GM04503 (cell line): ENCODE measurements around the gene FOXL1.

Experiments used
- DNase-seq: peaks from one replicate; pipeline ENCODE4 v3.0.0-alpha.2; 2012; ENCODE audit warnings: low read depth

Gene FOXL1

GRCh38 chr16:86549076-86549892 lies 29.1 kb upstream of the FOXL1 start:
- no peak for DNase-seq

DNA sequence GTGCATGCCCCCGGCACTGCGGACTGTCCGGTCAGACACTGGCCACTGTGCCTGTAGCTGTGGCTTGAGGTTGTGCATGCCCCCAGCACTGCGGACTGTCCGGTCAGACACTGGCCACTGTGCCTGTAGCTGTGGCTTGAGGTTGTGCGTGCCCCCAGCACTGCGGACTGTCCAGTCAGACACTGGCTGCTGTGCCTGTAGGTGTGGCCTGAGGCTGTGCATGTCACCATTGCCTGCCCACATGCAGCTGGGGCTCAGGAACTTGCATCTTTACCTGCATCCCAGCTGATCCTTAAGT lies 28.5 kb upstream of the FOXL1 start:
- DNase-seq: no peak

- DNase-seq: no peak
These were observed 28.1 kb upstream of the FOXL1 start for GRCh38 chr16:86550281-86550680.

DNA sequence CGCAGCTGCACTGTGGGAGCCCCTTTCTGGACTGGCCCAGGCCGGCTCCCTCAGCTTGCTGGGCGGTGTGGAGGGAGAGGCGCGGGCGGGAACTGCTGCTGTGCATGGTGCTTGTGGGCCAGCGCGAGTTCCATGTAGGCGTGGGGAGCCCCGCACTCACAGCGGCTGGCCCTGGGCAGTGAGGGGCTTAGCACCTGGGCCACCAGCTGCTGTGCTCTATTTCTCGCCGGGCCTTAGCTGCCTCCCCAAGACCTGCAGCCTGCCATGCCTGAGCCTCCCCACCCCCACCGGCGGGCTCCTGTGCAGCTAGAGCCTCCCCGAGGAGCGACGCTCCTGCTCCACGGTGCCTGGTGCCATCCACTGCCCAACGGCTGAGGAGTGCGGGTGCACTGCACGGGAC lies 25.0 kb upstream of the FOXL1 start:
- no peak for DNase-seq

- DNase-seq: no peak
These were observed 23.8 kb upstream of the FOXL1 start for GRCh38 chr16:86554599-86554916.

- peak; percentile 53 for DNase-seq
These were observed 23.2 kb upstream of the FOXL1 start, which contains the start of gene MTHFSD for GRCh38 chr16:86554917-86555703. MTHFSD (minus strand) TSS chr16:86555235; CDS start chr16:86555184, 51 bp downstream.

GRCh38 chr16:86555704-86556075 lies 22.7 kb upstream of the FOXL1 start:
- DNase-seq: no peak

DNA sequence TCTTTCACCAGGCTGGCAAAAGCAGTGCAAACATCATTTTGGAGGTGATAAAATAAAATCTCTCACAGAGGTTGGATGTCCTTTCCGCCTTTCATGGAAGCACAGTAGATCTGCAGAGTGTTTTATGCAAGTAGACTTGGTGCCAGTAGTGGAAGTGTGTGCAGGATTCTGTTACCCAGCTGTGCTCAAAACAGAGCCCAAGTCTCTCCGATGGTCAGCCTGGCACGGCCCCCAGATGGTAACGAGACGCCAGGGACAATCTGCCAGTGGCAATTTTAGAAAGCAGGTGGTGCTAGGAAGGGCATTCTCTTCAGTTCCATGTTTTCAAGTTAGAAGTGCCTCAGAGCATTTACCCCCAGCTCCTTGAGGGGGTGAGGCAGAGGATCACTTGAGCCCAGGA lies 21.8 kb upstream of the FOXL1 start:
- no peak for DNase-seq

DNA sequence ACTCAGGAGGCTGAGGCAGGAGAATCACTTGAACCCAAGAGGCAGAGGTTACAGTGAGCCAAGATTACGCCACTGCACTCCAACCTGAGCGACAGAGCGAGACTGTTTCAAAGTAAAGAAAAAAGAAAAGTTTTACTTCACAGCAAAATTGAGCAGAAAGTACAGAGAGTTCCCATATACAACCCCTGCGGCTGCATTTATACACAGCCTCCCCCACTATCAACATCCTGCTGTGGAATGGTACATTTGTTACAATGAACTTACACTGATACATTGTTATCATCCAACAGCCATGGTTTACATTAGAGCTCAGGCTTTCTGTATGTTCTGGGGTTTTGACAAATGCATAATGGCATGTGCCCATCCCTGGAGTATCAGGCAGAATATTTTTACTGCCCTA lies 20.8 kb upstream of the FOXL1 start:
- no peak for DNase-seq

- no peak for DNase-seq
These were observed 19.8 kb upstream of the FOXL1 start for GRCh38 chr16:86558355-86559193.

- DNase-seq: no peak
These were observed 18.5 kb upstream of the FOXL1 start for GRCh38 chr16:86559802-86560305.

GRCh38 chr16:86562356-86562755 lies 16.0 kb upstream of the FOXL1 start:
- no peak for DNase-seq

DNA sequence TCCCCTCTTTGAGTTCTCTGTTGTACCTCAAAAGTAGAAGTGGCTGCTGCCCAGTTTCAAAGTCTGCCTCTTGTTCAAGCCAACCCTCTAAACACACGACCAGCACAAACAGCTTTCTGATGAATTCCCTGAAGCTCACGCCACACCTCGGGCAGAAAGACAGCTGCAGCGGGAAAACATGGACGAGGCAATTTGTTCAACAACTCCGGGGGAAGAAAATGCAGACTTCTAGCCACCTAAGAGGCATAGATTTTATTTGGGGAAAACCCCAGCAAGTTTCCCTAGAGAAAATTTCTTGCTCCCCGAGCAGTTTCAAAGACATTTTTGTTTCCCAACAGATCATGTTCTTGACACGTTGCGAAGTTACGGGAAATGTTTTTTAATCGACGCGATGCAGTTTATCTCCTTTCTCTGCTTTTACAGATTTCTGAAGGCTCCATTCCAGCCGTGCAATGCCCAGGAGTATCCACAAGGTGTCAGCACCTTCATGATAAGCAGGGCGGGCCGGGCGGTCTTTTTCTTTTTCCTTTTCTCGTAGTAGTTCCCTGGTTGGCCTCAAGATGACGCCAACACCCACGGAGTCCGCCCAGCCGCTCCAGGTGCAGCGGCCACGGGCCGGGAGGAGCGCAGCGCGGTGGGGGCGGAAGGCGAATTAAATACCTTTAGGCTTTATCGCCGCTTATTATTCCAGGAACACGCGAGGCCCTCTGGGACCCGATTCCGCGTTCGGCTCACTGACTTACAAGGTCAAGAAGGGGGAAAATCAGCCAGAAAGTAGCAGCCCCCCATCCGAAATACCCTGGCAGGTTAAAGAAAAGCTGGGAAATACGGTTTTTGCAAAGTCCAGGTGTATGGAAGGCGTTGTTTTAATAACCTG lies 14.6 kb upstream of the FOXL1 start:
- peak; percentile 34 for DNase-seq

- DNase-seq: no peak
These were observed 13.1 kb upstream of the FOXL1 start for GRCh38 chr16:86565181-86565631.

- DNase-seq: no peak
These were observed 12.5 kb upstream of the FOXL1 start for GRCh38 chr16:86565644-86566511.

- DNase-seq: peak; percentile 68
These were observed 11.8 kb upstream of the FOXL1 start, which contains the start of gene FOXC2 for GRCh38 chr16:86566601-86566965. FOXC2 (plus strand) TSS chr16:86566829; CDS start chr16:86567336, 507 bp downstream.

- no peak for DNase-seq
These were observed 11.2 kb upstream of the FOXL1 start for GRCh38 chr16:86566966-86567700.

- no peak for DNase-seq
These were observed 10.4 kb upstream of the FOXL1 start for GRCh38 chr16:86567701-86568581.
